H1 (cell line): ENCODE results near the gene SPATA21. TPM values are rescaled to one million over a fixed set of nuclear protein-coding genes. Genes with fewer than 3 reads are reported as not detected.

Experiments used
- CTCF ChIA-PET: fragments of 300-600 bp; sonication (Branson Sonifier 250); formaldehyde crosslinking; loops from one replicate; lab custom pipeline; 2021; ENCODE audit not compliant: partially characterized antibody; lab: Charles Lee
- POLR2A ChIA-PET: fragments of 300-600 bp; sonication (Branson Sonifier 250); formaldehyde crosslinking; loops from one replicate; lab custom pipeline; 2021; ENCODE audit warnings: inconsistent platforms; ENCODE audit not compliant: partially characterized antibody; lab: Charles Lee
- DNase-seq, 2 experiments: peaks; one replicate each; pipeline versions ENCODE4 v3.0.0 to v3.0.0-alpha.2; 2010 to 2022; ENCODE audit warnings: low spot score in 2 of 2, low read depth in 1 of 2, mixed read lengths in 1 of 2
- FAIRE-seq: peaks from 2 replicates; lab custom pipeline; 2011; peaks lifted over from hg19 to GRCh38; lab: Jason Lieb, UNC
- H2AFZ ChIP-seq: 2 replicates; pipeline ENCODE4 v1.8.1; 2012; ENCODE audit warnings: low read length, inconsistent platforms
- H2AK5ac ChIP-seq: 2 replicates; pipeline ENCODE4 v1.6.1; 2013; ENCODE audit warnings: low read depth, low read length
- H2BK120ac ChIP-seq: replicated peaks from 2 replicates; pipeline ENCODE3; 2013; ENCODE audit warnings: low read depth, low read length, inconsistent platforms
- H2BK12ac ChIP-seq: 2 replicates; pipeline ENCODE4 v1.6.1; 2013; ENCODE audit warnings: low read depth, low read length
- H2BK15ac ChIP-seq: 2 replicates; pipeline ENCODE4 v1.6.1; 2013; ENCODE audit warnings: low read length
- H2BK20ac ChIP-seq: 2 replicates; pipeline ENCODE4 v1.6.1; 2013; ENCODE audit warnings: low read length
- H2BK5ac ChIP-seq: 2 replicates; pipeline ENCODE4 v1.6.1; 2013; ENCODE audit warnings: low read depth, low read length
- H3K14ac ChIP-seq: 2 replicates; pipeline ENCODE4 v1.6.1; 2013; ENCODE audit warnings: inconsistent platforms; ENCODE audit not compliant: insufficient read length
- H3K18ac ChIP-seq: 2 replicates; pipeline ENCODE4 v1.6.1; 2013; ENCODE audit warnings: low read length; ENCODE audit errors: extremely low read depth
- H3K23ac ChIP-seq: 2 replicates; pipeline ENCODE4 v1.6.1; 2013; ENCODE audit warnings: inconsistent platforms; ENCODE audit not compliant: insufficient read length
- H3K23me2 ChIP-seq: 2 replicates; pipeline ENCODE4 v1.6.1; 2013; ENCODE audit warnings: low read depth, low read length
- H3K27ac ChIP-seq: 2 replicates; pipeline ENCODE4 v1.6.1; 2011; ENCODE audit warnings: low read depth, low read length, inconsistent platforms
- H3K27me3 ChIP-seq, 4 experiments: replicated peaks in 1 of 4; 1 replicate in 1 of 4; 2 replicates in 3 of 4; pipeline versions ENCODE4 v1.6.1 to v1.8.1; 2011 to 2013; ENCODE audit warnings: low read length in 3 of 4, mild to moderate bottlenecking in 3 of 4, inconsistent platforms in 2 of 4, mixed read lengths in 2 of 4, moderate library complexity in 1 of 4; ENCODE audit not compliant: control insufficient read depth in 3 of 4, insufficient read depth in 3 of 4; ENCODE audit errors: extremely low read depth in 1 of 4
- H3K36me3 ChIP-seq, 4 experiments: 2 replicates each; pipeline versions ENCODE4 v1.6.1 to v1.8.1; 2011 to 2013; ENCODE audit warnings: mild to moderate bottlenecking in 4 of 4, low read length in 3 of 4, moderate library complexity in 2 of 4, control low read depth in 1 of 4, inconsistent platforms in 1 of 4; ENCODE audit not compliant: insufficient read depth in 4 of 4, control insufficient read depth in 2 of 4
- H3K4ac ChIP-seq: replicated peaks from 2 replicates; pipeline ENCODE3; 2013; ENCODE audit warnings: low read length, low read depth, mixed read lengths, inconsistent platforms; ENCODE audit not compliant: insufficient read length
- H3K4me1 ChIP-seq, 4 experiments: replicated peaks in 1 of 4; 1 replicate in 1 of 4; 2 replicates in 3 of 4; pipeline versions ENCODE4 v1.6.1 to v1.8.1; 2011 to 2013; ENCODE audit warnings: low read length in 3 of 4, inconsistent platforms in 2 of 4, mixed read lengths in 1 of 4; ENCODE audit not compliant: insufficient read depth in 4 of 4, control insufficient read depth in 3 of 4
- H3K4me2 ChIP-seq, 2 experiments: 2 replicates each; pipeline versions ENCODE4 v1.6.1 to v1.8.1; 2011 to 2013; ENCODE audit warnings: low read depth in 2 of 2, low read length in 2 of 2, control low read depth in 1 of 2, inconsistent platforms in 1 of 2, mild to moderate bottlenecking in 1 of 2; ENCODE audit not compliant: insufficient read depth in 1 of 2
- H3K4me3 ChIP-seq, 4 experiments: fragments of 200-600, 300-600 bp in 1 of 4; sonication (generic), shearing (Covaris generic), sonication (Bioruptor Twin) in 1 of 4; 2 replicates each; pipeline versions ENCODE4 v1.5.1 to v1.8.1; 2011 to 2016; ENCODE audit warnings: low read length in 4 of 4, low read depth in 3 of 4, control low read depth in 2 of 4, inconsistent platforms in 2 of 4, mild to moderate bottlenecking in 2 of 4, mixed read lengths in 1 of 4, moderate library complexity in 1 of 4; ENCODE audit not compliant: insufficient read depth in 2 of 4; ENCODE audit errors: extremely low read depth in 1 of 4
- H3K56ac ChIP-seq: replicated peaks from 2 replicates; pipeline ENCODE3; 2013; ENCODE audit warnings: low read depth, mild to moderate bottlenecking, mixed read lengths, low read length, inconsistent platforms; ENCODE audit not compliant: insufficient read length
- H3K79me1 ChIP-seq: 2 replicates; pipeline ENCODE4 v1.6.1; 2013; ENCODE audit warnings: low read depth, low read length, control low read depth
- H3K79me2 ChIP-seq, 2 experiments: 2 replicates each; pipeline versions ENCODE4 v1.6.1 to v1.8.1; 2012 to 2013; ENCODE audit warnings: low read length in 2 of 2, mild to moderate bottlenecking in 2 of 2, inconsistent platforms in 1 of 2; ENCODE audit not compliant: insufficient read depth in 2 of 2, control insufficient read depth in 1 of 2
- H3K9ac ChIP-seq, 4 experiments: replicated peaks in 1 of 4; 1 replicate in 1 of 4; 2 replicates in 3 of 4; pipeline versions ENCODE4 v1.6.1 to v1.8.1; 2011 to 2013; ENCODE audit warnings: low read depth in 3 of 4, low read length in 3 of 4, control low read depth in 2 of 4, mild to moderate bottlenecking in 2 of 4, moderate library complexity in 2 of 4, inconsistent platforms in 1 of 4; ENCODE audit errors: extremely low read depth in 1 of 4
- H3K9me3 ChIP-seq, 2 experiments: 2 replicates each; pipeline versions ENCODE4 v1.6.1 to v1.8.1; 2012 to 2013; ENCODE audit warnings: mild to moderate bottlenecking in 2 of 2, moderate library complexity in 2 of 2, control low read depth in 1 of 2, inconsistent platforms in 1 of 2, low read depth in 1 of 2, low read length in 1 of 2, mixed read lengths in 1 of 2; ENCODE audit not compliant: insufficient read depth in 2 of 2
- H4K20me1 ChIP-seq, 2 experiments: replicated peaks in 1 of 2; 2 replicates each; pipeline versions ENCODE3 to v1.8.1; 2011 to 2013; ENCODE audit warnings: inconsistent platforms in 2 of 2, low read length in 2 of 2, mild to moderate bottlenecking in 1 of 2; ENCODE audit not compliant: insufficient read depth in 2 of 2, control insufficient read depth in 1 of 2
- H4K5ac ChIP-seq: 2 replicates; pipeline ENCODE4 v1.6.1; 2013; ENCODE audit warnings: low read length, low read depth, mixed read lengths, inconsistent platforms; ENCODE audit not compliant: insufficient read length
- H4K8ac ChIP-seq: 2 replicates; pipeline ENCODE4 v1.8.0; 2013; ENCODE audit warnings: mild to moderate bottlenecking, moderate library complexity, low read length, inconsistent platforms; ENCODE audit not compliant: insufficient read depth; ENCODE audit errors: extremely low read depth
- H4K91ac ChIP-seq: replicated peaks from 2 replicates; pipeline ENCODE3; 2013; ENCODE audit warnings: low read length, mixed read lengths, inconsistent platforms; ENCODE audit not compliant: insufficient read length
- ATF3 ChIP-seq: IDR thresholded peaks from 2 replicates; pipeline ENCODE4 v1.6.1; 2011; ENCODE audit warnings: low read depth, mild to moderate bottlenecking, low read length; ENCODE audit not compliant: insufficient read depth
- BRCA1 ChIP-seq: IDR thresholded peaks from 2 replicates; pipeline ENCODE4 v1.6.1; 2012; ENCODE audit warnings: low read depth, low read length, improper control_type of control experiment
- CEBPB ChIP-seq: IDR thresholded peaks from 2 replicates; pipeline ENCODE4 v1.6.1; 2012; ENCODE audit warnings: low read depth, low read length
- CHD2 ChIP-seq: IDR thresholded peaks from 2 replicates; pipeline ENCODE4 v1.6.1; 2012; ENCODE audit warnings: low read length, improper control_type of control experiment
- CTBP2 ChIP-seq: IDR thresholded peaks from 2 replicates; pipeline ENCODE4 v1.7.0; 2011; ENCODE audit warnings: borderline replicate concordance, mild to moderate bottlenecking, moderate library complexity, mixed read lengths, low read length; ENCODE audit not compliant: insufficient read depth, insufficient read length
- EGR1 ChIP-seq: IDR thresholded peaks from 2 replicates; pipeline ENCODE4 v1.6.1; 2011; ENCODE audit warnings: low read depth, low read length, borderline replicate concordance
- GABPA ChIP-seq: IDR thresholded peaks from 2 replicates; pipeline ENCODE4 v1.6.1; 2011; ENCODE audit warnings: mild to moderate bottlenecking, low read length, moderate library complexity, borderline replicate concordance; ENCODE audit not compliant: insufficient read depth
- HDAC2 ChIP-seq, 2 experiments: fragments of 300-600 bp in 1 of 2; sonication (generic) in 1 of 2; IDR thresholded peaks; 2 replicates each; pipeline ENCODE4 v1.6.1; 2011 to 2012; ENCODE audit warnings: low read depth in 2 of 2, low read length in 2 of 2, mild to moderate bottlenecking in 2 of 2, moderate library complexity in 2 of 2, borderline replicate concordance in 1 of 2, inconsistent platforms in 1 of 2
- MAX ChIP-seq: IDR thresholded peaks from 2 replicates; pipeline ENCODE4 v1.6.1; 2012; ENCODE audit warnings: inconsistent platforms
- POLR2A ChIP-seq, 2 experiments: IDR thresholded peaks; 1 replicate in 1 of 2; 2 replicates in 1 of 2; pipeline ENCODE4 v1.6.1; 2011; ENCODE audit warnings: low read depth in 2 of 2, low read length in 2 of 2, mild to moderate bottlenecking in 2 of 2; ENCODE audit errors: control extremely low read depth in 1 of 2
- RNF2 ChIP-seq: fragments of 200-900, 300-1000 bp; sonication (generic); IDR thresholded peaks from 2 replicates; pipeline ENCODE4 v1.7.1; 2016; ENCODE audit warnings: borderline replicate concordance, low read depth, mild to moderate bottlenecking, antibody characterized with exemption, low read length; ENCODE audit not compliant: poor library complexity, severe bottlenecking; ENCODE audit errors: missing control alignments
- SUZ12 ChIP-seq: fragments of 200-600 bp; sonication (generic); IDR thresholded peaks from 2 replicates; pipeline ENCODE4 v1.6.1; 2012; ENCODE audit warnings: mild to moderate bottlenecking, inconsistent platforms, low read length, moderate library complexity, mixed read lengths
- WGBS, 2 experiments: shearing (Covaris generic) in 1 of 2; methylation state at CpG; one replicate each; pipeline versions ENCODE4 v1.1.6 to v1.1.7; 2013 to 2015; ENCODE audit warnings: low lambda C conversion rate in 2 of 2, mixed read lengths in 2 of 2, inconsistent platforms in 1 of 2, low coverage in 1 of 2, missing lambda C conversion rate in 1 of 2; ENCODE audit not compliant: insufficient replicate concordance in 2 of 2, insufficient coverage in 1 of 2, insufficient read length in 1 of 2; ENCODE audit errors: extremely low coverage in 1 of 2, missing lambda C conversion rate in 1 of 2; 5-methylcytosine and 5-hydroxymethylcytosine counted together
- polyA plus RNA-seq, 7 experiments: library from polyadenylated mRNA; depleted of rRNA in 3 of 7; stranded (reverse) in 5 of 7; unstranded in 2 of 7; fragments of >200 nt in 5 of 7; fragments of 200-250 nt in 2 of 7; gene quantifications; 1 replicate in 5 of 7; 2 replicates in 1 of 7; 4 replicates in 1 of 7; pipeline versions ENCODE4 v1.2.1 to v1.2.3, GENCODE V29; 2011 to 2013; ENCODE audit warnings: missing spikeins in 2 of 7, mixed read lengths in 2 of 7
- total RNA-seq: library from RNA; stranded (reverse); fragmentation: NEBNext Ultra II Directional; extraction: Animal tissue kit (Norgen Biotek cat#: 25700); gene quantifications from 2 replicates; pipeline ENCODE4 v1.2.1, GENCODE V29; 2021

The SPATA21 gene
- total and polyA plus RNA-seq, 2 of the 8 experiments (the other 6 are each of a cell fraction or from before 2014, with no cell fraction given), result not detected

- Histone ChIP-seq H2BK5ac (no peak overlapping the region), H2AK5ac (no peak overlapping the region), H3K18ac (no peak overlapping the region), H4K20me1 (peaks cover 13 to 20% of the 10 kb centered on the region in 2 experiments), H3K4me3 (no peak overlapping the region), H3K9me3 (no peaks in the 10 kb centered on the region), H3K27ac (no peak overlapping the region), H2BK12ac (no peak overlapping the region), H2BK20ac (no peak overlapping the region), H3K23ac (no peak overlapping the region), H4K8ac (no peak overlapping the region), H2BK15ac (no peak overlapping the region), H4K5ac (no peak overlapping the region), H4K91ac (no peak overlapping the region), H3K4me2 (no peak overlapping the region), H3K56ac (no peak overlapping the region), H3K23me2 (peaks cover 4% of the 10 kb centered on the region; the same call in 1 of the 2 replicates), H3K4ac (no peak overlapping the region), H3K79me2 (no peaks in the 10 kb centered on the region; a peak in 1 of 4 replicates), H3K36me3 (peaks cover 4 to 35% (median 14%) of the 10 kb centered on the region in 4 experiments; a peak in 6 of 8 replicates), H3K27me3 (peaks cover 0 to 4% (median 3%) of the 10 kb centered on the region in 4 experiments; a peak in 1 of 7 replicates), H2AFZ (no peak overlapping the region), H3K9ac (no peak overlapping the region), H3K4me1 (peaks cover 0 to 2% (median 0%) of the 10 kb centered on the region in 4 experiments; a peak in 3 of 7 replicates), H3K79me1 (no peaks in the 10 kb centered on the region; the same call in 1 of the 2 replicates), H2BK120ac (no peak overlapping the region), H3K14ac (no peak overlapping the region)
- CTCF ChIA-PET, result interaction anchor here (0.6 to 1.0 kb wide), 2 partner anchors 11 to 147 kb away, joined by 3 to 5 read pairs; no protein-coding TSS in a partner anchor
- 100% methylated on average over 4 of the region's 4 CpGs; no CpG with 5 or more reads in 1 of the 2 experiments for WGBS, 2 experiments
- no peak for DNase-seq
- FAIRE-seq, result no peak
- POLR2A ChIA-PET, result interaction anchor here (1.0 kb wide), 1 partner anchor 45 kb away, joined by 3 read pairs; no protein-coding TSS in a partner anchor
- TF ChIP-seq HDAC2 (IDR thresholded peaks at IDR 0.05; ENCODE audit: borderline replicate concordance in 1 of 2, low read depth in 2 of 2, low read length in 2 of 2) (no peak), POLR2A (IDR thresholded peaks at IDR 0.05; ENCODE audit: control extremely low read depth in 1 of 2, low read depth in 2 of 2, low read length in 2 of 2) (no peak), CTBP2 (no peak), SUZ12 (no peak), EGR1 (no peak), ATF3 (no peak), CHD2 (no peak), MAX (no peak), RNF2 (no peak), CEBPB (no peak), GABPA (no peak), BRCA1 (no peak)
Observed at GRCh38 chr1:16445052-16445451, 7.8 kb upstream of the SPATA21 start.
